Skeletal muscle satellite cell (primary cell): ENCODE measurements around the gene ATP8B2.

Source experiments
- H3K27me3 ChIP-seq: 2 replicates; pipeline ENCODE4 v1.7.0; 2013; ENCODE audit warnings: low read length; ENCODE audit not compliant: control insufficient read depth, insufficient read depth
- H3K36me3 ChIP-seq: 2 replicates; pipeline ENCODE4 v1.7.0; 2013; ENCODE audit warnings: mild to moderate bottlenecking, control low read depth, low read length; ENCODE audit not compliant: insufficient read depth
- H3K4me1 ChIP-seq: 2 replicates; pipeline ENCODE4 v1.7.0; 2013; ENCODE audit warnings: low read length; ENCODE audit not compliant: control insufficient read depth, insufficient read depth
- H3K4me2 ChIP-seq: 2 replicates; pipeline ENCODE4 v1.7.0; 2013; ENCODE audit warnings: mild to moderate bottlenecking, low read length
- H3K4me3 ChIP-seq: 2 replicates; pipeline ENCODE4 v1.7.0; 2013; ENCODE audit warnings: low read length
- H3K9ac ChIP-seq: 2 replicates; pipeline ENCODE4 v1.7.0; 2013; ENCODE audit warnings: mild to moderate bottlenecking, low read depth, low read length, moderate library complexity
- H3K9me3 ChIP-seq: replicated peaks from 2 replicates; pipeline ENCODE4 v1.7.0; 2013; ENCODE audit warnings: mild to moderate bottlenecking, control low read depth, low read length

Gene ATP8B2

DNA sequence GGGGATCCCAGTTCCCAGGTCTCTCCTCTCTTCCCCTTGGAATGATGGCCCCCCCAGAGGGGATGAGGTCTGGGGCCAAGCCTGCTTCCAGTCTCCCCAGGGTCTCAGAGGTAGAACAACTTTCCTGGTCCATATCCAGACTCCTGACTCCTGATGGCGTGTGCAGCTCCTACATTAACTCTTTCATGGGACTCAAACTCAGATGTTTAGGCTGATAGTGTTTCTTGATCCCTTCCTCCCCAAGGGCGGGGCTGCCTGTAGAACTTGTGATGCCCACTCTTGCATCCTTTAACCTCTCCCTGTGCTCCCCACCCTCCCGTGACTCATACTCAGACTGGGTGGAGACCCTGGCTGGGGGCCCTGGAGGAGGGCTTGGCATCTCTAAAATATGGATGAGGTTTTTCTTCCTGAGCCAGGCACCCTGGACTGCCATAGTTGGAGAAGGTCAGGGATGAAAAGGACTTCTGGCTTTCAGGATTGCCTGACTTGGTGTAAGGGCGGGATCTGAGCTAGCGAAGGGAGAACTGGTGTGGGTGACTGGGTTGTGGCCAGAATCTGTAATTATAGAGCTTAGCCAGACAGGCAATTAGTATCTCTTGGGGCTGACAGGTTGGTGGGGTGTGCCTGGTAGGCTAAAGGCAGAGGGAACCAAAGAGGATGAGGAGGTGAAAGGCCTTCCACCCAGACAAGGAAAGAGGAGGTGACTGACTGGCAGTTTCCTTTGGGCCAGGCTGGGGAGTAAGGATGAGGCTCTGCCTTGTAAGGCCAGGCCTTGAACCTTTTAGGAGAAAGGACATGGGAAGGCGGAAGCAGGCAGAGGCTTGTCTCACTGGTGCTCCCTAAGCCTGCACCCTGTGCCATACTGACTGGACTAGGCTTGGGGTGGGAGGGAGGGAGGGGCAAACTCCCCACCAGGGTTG is 1.5 kb downstream of the ATP8B2 start:
- Histone ChIP-seq H3K36me3 (peaks cover 15% of the 10 kb centered on the region), H3K9me3 (no peaks in the 10 kb centered on the region), H3K4me3 (peak overlapping the region; percentile 78), H3K9ac (peak overlapping the region; percentile 87), H3K4me2 (peak overlapping the region; percentile 88), H3K4me1 (peaks cover 33% of the 10 kb centered on the region), H3K27me3 (peaks cover 21% of the 10 kb centered on the region)

DNA sequence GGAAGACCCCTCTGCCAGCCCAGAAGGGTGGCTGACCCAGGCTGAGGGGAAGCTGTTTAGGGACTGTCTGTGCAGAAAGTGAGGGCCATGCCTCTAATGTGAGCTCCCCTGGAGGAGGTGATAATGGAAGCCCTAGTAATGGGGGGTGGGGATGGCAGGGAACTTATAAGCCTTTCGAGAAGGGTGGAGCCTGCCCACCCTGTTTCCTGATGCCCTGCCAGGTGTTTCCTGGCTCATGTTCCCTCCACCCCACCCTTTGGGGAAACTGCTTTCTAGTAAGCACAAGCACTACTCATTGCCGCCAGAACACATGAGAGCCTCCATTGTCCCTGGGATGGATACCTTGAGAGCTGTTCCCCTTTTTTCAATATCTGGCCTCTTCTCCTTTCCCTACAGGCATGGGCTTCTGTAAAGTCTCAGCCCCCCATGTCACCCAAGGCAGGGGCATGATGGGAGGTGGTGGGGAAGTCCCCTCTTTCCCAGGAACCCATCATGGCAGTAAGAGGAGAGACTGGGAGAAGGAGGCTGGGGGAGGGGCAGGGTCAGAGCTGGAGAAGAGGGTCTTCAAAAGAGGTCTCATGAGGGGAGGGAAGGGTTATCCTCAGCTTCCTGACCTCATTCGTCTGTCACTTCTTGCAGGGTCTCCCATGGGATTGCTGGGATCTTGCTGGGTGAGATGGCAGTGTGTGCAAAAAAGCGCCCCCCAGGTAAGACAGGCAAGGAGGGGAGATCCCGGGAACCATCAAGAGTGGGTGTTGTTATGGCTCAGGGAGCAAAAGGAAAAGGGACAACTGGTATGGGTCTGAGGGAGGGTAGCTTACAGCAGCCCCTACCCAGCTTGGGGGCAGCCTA is 2.4 kb downstream of the ATP8B2 start:
- Histone ChIP-seq H3K4me2 (peak overlapping the region; percentile 96), H3K9ac (peak overlapping the region; percentile 34), H3K27me3 (peaks cover 13% of the 10 kb centered on the region), H3K9me3 (no peaks in the 10 kb centered on the region), H3K4me3 (peak overlapping the region; percentile 68), H3K4me1 (peaks cover 33% of the 10 kb centered on the region), H3K36me3 (peaks cover 24% of the 10 kb centered on the region)

DNA sequence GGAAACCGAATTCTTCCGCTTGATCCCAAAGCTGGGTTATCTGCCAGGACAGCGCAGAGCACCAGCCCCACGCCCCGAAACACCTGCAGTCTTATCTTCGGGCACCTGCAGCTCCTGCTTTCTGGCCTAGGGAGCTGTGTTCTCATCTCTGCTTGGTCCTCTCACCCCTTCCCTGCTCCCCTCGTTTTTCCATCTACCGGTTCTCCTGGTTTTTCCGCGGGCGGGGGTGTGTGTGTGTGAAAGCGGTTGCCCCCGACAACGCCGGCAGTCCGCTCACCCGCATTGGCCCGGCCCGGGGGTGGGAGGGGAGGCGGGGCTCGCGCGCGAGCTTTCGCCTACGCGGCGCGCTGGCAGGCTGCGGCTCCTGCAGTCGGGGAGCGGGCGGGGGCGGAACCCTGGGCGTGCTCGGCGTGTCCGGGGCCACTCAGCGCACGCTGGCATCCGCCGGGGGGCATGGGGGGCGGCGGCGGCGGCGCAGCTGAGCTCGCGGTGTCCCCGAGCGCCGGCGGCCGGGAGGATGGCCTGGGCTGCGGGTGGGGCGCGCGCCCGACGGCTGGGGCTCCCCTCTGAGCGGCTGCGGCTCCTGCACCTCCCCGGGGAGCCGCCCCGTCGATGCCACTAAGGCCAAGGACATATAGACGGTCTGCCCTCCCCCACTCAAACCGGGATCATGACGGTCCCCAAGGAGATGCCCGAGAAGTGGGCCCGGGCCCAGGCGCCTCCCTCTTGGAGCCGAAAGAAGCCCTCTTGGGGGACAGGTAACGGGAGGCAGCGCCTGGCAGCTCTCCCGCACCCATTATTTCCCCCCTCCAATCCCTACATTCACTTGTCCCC is 3.2 kb downstream of the ATP8B2 start:
- Histone ChIP-seq H3K36me3 (peaks cover 25% of the 10 kb centered on the region), H3K4me3 (peak overlapping the region; percentile 68), H3K9me3 (no peaks in the 10 kb centered on the region), H3K4me1 (peaks cover 33% of the 10 kb centered on the region), H3K4me2 (peak overlapping the region; percentile 96), H3K27me3 (peaks cover 5% of the 10 kb centered on the region), H3K9ac (peak overlapping the region; percentile 48)

GRCh38 chr1:154329152-154329521 is 3.8 kb downstream of the ATP8B2 start:
- H3K27me3 ChIP-seq: no peaks in the 10 kb centered on the region
- no peaks in the 10 kb centered on the region for H3K9me3 ChIP-seq
- peak overlapping the region; percentile 48 for H3K9ac ChIP-seq
- H3K4me2 ChIP-seq: peak overlapping the region; percentile 96
- peaks cover 28% of the 10 kb centered on the region for H3K36me3 ChIP-seq
- H3K4me1 ChIP-seq: peaks cover 37% of the 10 kb centered on the region
- H3K4me3 ChIP-seq: peak overlapping the region; percentile 68

- no peaks in the 10 kb centered on the region for H3K27me3 ChIP-seq
- H3K9me3 ChIP-seq: no peaks in the 10 kb centered on the region
- H3K9ac ChIP-seq: no peak overlapping the region
- no peak overlapping the region for H3K4me2 ChIP-seq
- peaks cover 33% of the 10 kb centered on the region for H3K36me3 ChIP-seq
- peaks cover 40% of the 10 kb centered on the region for H3K4me1 ChIP-seq
- no peak overlapping the region for H3K4me3 ChIP-seq
Measured at GRCh38 chr1:154329551-154330131, 4.3 kb downstream of the ATP8B2 start.

DNA sequence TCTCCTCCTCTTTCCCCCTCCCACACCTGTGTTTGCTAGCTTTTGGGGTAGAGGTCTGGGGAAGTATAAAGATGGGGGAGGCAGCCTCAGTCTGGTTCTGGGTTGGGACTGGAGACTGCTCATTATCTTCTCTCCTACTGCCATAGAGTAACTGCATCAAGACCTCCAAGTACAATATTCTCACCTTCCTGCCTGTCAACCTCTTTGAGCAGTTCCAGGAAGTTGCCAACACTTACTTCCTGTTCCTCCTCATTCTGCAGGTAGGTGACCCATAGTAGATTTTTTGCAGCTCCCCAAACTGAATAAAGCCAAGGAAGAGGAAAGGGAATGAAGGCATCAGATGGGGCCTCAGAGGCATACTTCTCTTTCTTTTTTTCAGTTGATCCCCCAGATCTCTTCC is 5.3 kb downstream of the ATP8B2 start:
- Histone ChIP-seq H3K9ac (no peak overlapping the region), H3K27me3 (no peaks in the 10 kb centered on the region), H3K9me3 (no peaks in the 10 kb centered on the region), H3K36me3 (peaks cover 41% of the 10 kb centered on the region), H3K4me3 (no peak overlapping the region), H3K4me2 (no peak overlapping the region), H3K4me1 (peaks cover 47% of the 10 kb centered on the region)

- Histone ChIP-seq H3K4me2 (peak overlapping the region; percentile 28), H3K4me3 (no peak overlapping the region), H3K36me3 (peaks cover 68% of the 10 kb centered on the region), H3K9ac (peak overlapping the region; percentile 62), H3K9me3 (no peaks in the 10 kb centered on the region), H3K27me3 (no peaks in the 10 kb centered on the region), H3K4me1 (peaks cover 20% of the 10 kb centered on the region)
Measured at GRCh38 chr1:154334079-154335024, 9.0 kb downstream of the ATP8B2 start.

- H3K27me3 ChIP-seq: no peaks in the 10 kb centered on the region
- no peaks in the 10 kb centered on the region for H3K9me3 ChIP-seq
- peak overlapping the region; percentile 28 for H3K4me2 ChIP-seq
- peaks cover 76% of the 10 kb centered on the region for H3K36me3 ChIP-seq
- H3K4me3 ChIP-seq: no peak overlapping the region
- H3K9ac ChIP-seq: peak overlapping the region; percentile 62
- peaks cover 17% of the 10 kb centered on the region for H3K4me1 ChIP-seq
Measured at GRCh38 chr1:154335025-154335714, 9.8 kb downstream of the ATP8B2 start.

DNA sequence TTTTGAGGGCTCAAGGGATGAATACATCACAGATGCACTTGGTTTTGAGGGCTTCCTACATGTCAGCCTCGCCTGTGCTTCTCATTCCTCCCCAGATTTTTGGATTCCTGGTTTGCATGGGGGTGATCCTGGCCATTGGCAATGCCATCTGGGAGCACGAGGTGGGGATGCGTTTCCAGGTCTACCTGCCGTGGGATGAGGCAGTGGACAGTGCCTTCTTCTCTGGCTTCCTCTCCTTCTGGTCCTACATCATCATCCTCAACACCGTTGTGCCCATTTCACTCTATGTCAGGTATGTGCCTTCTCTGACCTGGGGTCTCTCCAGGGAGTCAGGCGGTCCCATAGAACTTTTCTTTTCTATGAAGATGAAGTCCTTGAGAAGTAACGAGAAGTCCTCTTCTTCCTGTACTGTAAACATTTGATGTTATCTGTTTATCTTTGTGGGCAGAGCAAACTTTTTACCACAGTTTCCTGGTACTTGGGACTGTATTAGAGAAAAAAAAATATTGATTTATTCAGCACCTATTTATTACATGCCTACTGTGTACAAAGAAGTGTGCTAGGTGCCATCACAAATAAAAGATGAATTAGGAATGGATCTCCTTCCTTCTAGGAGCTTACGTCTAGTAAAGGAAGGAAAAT is 12.0 kb downstream of the ATP8B2 start:
- H3K9ac ChIP-seq: no peak overlapping the region
- no peak overlapping the region for H3K4me2 ChIP-seq
- peaks cover 75% of the 10 kb centered on the region for H3K36me3 ChIP-seq
- H3K9me3 ChIP-seq: no peaks in the 10 kb centered on the region
- no peak overlapping the region for H3K4me3 ChIP-seq
- peaks cover 19% of the 10 kb centered on the region for H3K4me1 ChIP-seq
- no peaks in the 10 kb centered on the region for H3K27me3 ChIP-seq
